Duodenal mucosa (tissue), 2 donors: ENCODE results near the gene XCR1.
A peak's percentile ranks its signal among the peaks of the same experiment; 100 is the strongest.

Source experiments
- H3K27ac ChIP-seq: one replicate; pipeline ENCODE4 v1.7.0; 2013; ENCODE audit warnings: low read depth, low read length
- H3K27me3 ChIP-seq, 2 donors: one replicate each; pipeline ENCODE4 v1.7.0; 2013; ENCODE audit warnings: low read length in 2 of 2, control low read depth in 1 of 2; ENCODE audit not compliant: insufficient read depth in 2 of 2, control insufficient read depth in 1 of 2
- H3K36me3 ChIP-seq, 2 donors: one replicate each; pipeline ENCODE4 v1.7.0; 2013; ENCODE audit warnings: low read length in 2 of 2, control low read depth in 1 of 2; ENCODE audit not compliant: insufficient read depth in 2 of 2, control insufficient read depth in 1 of 2
- H3K4me1 ChIP-seq, 2 donors: one replicate each; pipeline ENCODE4 v1.7.0; 2013; ENCODE audit warnings: low read length in 2 of 2, control low read depth in 1 of 2; ENCODE audit not compliant: insufficient read depth in 2 of 2, control insufficient read depth in 1 of 2
- H3K4me3 ChIP-seq, 2 donors: one replicate each; pipeline ENCODE4 v1.7.0; 2013; ENCODE audit warnings: low read length in 2 of 2, low read depth in 1 of 2
- H3K9ac ChIP-seq, 2 donors: one replicate each; pipeline ENCODE4 v1.7.0; 2013; ENCODE audit warnings: low read length in 2 of 2, low read depth in 1 of 2
- H3K9me3 ChIP-seq, 2 donors: one replicate each; pipeline ENCODE4 v1.7.0; 2013; ENCODE audit warnings: low read length in 2 of 2, control low read depth in 1 of 2; ENCODE audit not compliant: control insufficient read depth in 1 of 2

Gene XCR1

GRCh38 chr3:45986303-45986982, 40.8 kb downstream of the XCR1 start:
- peaks cover 15 to 29% of the 10 kb centered on the region in 2 donors for H3K36me3 ChIP-seq
- peak overlapping the region; percentile 38 for H3K27ac ChIP-seq
- H3K9me3 ChIP-seq: no peaks in the 10 kb centered on the region
- H3K9ac ChIP-seq: peak overlapping the region; percentile 1 to 51
- H3K27me3 ChIP-seq: no peaks in the 10 kb centered on the region
- no peak overlapping the region for H3K4me3 ChIP-seq
- peaks cover 53 to 55% of the 10 kb centered on the region in 2 donors for H3K4me1 ChIP-seq

- peak overlapping the region; percentile 10 for H3K27ac ChIP-seq
- H3K4me3 ChIP-seq: no peak overlapping the region
- H3K4me1 ChIP-seq: peaks cover 55 to 60% of the 10 kb centered on the region in 2 donors
- H3K9ac ChIP-seq: no peak overlapping the region
- H3K36me3 ChIP-seq: peaks cover 22 to 36% of the 10 kb centered on the region in 2 donors
- H3K9me3 ChIP-seq: no peaks in the 10 kb centered on the region
- H3K27me3 ChIP-seq: no peaks in the 10 kb centered on the region
These were observed 41.6 kb downstream of the XCR1 start for GRCh38 chr3:45985532-45986302.

GRCh38 chr3:45984331-45985312, 42.7 kb downstream of the XCR1 start:
- H3K9me3 ChIP-seq: no peaks in the 10 kb centered on the region
- H3K27me3 ChIP-seq: no peaks in the 10 kb centered on the region
- H3K4me3 ChIP-seq: peak overlapping the region in 1 of 2 donors; percentile 11
- H3K27ac ChIP-seq: no peak overlapping the region
- peaks cover 57 to 66% of the 10 kb centered on the region in 2 donors for H3K4me1 ChIP-seq
- H3K36me3 ChIP-seq: peaks cover 22 to 45% of the 10 kb centered on the region in 2 donors
- no peak overlapping the region for H3K9ac ChIP-seq

- Histone ChIP-seq H3K4me3 (no peak overlapping the region), H3K27me3 (no peaks in the 10 kb centered on the region), H3K4me1 (peaks cover 51 to 63% of the 10 kb centered on the region in 2 donors), H3K9ac (no peak overlapping the region), H3K9me3 (no peaks in the 10 kb centered on the region), H3K27ac (no peak overlapping the region), H3K36me3 (peaks cover 26 to 50% of the 10 kb centered on the region in 2 donors)
These were observed 43.5 kb downstream of the XCR1 start for GRCh38 chr3:45983770-45984169.

- no peak overlapping the region for H3K9ac ChIP-seq
- H3K27ac ChIP-seq: no peak overlapping the region
- H3K36me3 ChIP-seq: peaks cover 35 to 60% of the 10 kb centered on the region in 2 donors
- no peak overlapping the region for H3K4me3 ChIP-seq
- H3K4me1 ChIP-seq: peaks cover 37 to 57% of the 10 kb centered on the region in 2 donors
- H3K27me3 ChIP-seq: no peaks in the 10 kb centered on the region
- no peaks in the 10 kb centered on the region for H3K9me3 ChIP-seq
These were observed 45.8 kb downstream of the XCR1 start for GRCh38 chr3:45981346-45982074.

- peaks cover 37 to 57% of the 10 kb centered on the region in 2 donors for H3K4me1 ChIP-seq
- H3K9me3 ChIP-seq: no peaks in the 10 kb centered on the region
- no peaks in the 10 kb centered on the region for H3K27me3 ChIP-seq
- no peak overlapping the region for H3K27ac ChIP-seq
- no peak overlapping the region for H3K9ac ChIP-seq
- H3K36me3 ChIP-seq: peaks cover 35 to 62% of the 10 kb centered on the region in 2 donors
- no peak overlapping the region for H3K4me3 ChIP-seq
These were observed 46.5 kb downstream of the XCR1 start for GRCh38 chr3:45980819-45981218.

GRCh38 chr3:45980229-45980813, 47.0 kb downstream of the XCR1 start:
- Histone ChIP-seq H3K36me3 (peaks cover 37 to 66% of the 10 kb centered on the region in 2 donors), H3K4me1 (peaks cover 36 to 57% of the 10 kb centered on the region in 2 donors), H3K27me3 (no peaks in the 10 kb centered on the region)

GRCh38 chr3:45979378-45979777, 47.9 kb downstream of the XCR1 start:
- H3K4me3 ChIP-seq: no peak overlapping the region
- no peak overlapping the region for H3K27ac ChIP-seq
- no peak overlapping the region for H3K9ac ChIP-seq
- H3K9me3 ChIP-seq: no peaks in the 10 kb centered on the region
- H3K27me3 ChIP-seq: no peaks in the 10 kb centered on the region
- H3K36me3 ChIP-seq: peaks cover 43 to 74% of the 10 kb centered on the region in 2 donors
- H3K4me1 ChIP-seq: peaks cover 27 to 50% of the 10 kb centered on the region in 2 donors

More at GRCh38 chr3:45980229-45980813, 47.0 kb downstream of the XCR1 start:
- Histone ChIP-seq H3K9me3 (no peaks in the 10 kb centered on the region), H3K4me3 (no peak overlapping the region), H3K9ac (no peak overlapping the region), H3K27ac (no peak overlapping the region)
